Panc1 (cell line): ENCODE data around the gene FLRT3.

Experiments
- POLR2AphosphoS5 ChIP-seq: IDR thresholded peaks from 2 replicates; pipeline ENCODE4 v1.6.1; 2012; ENCODE audit warnings: mild to moderate bottlenecking, low read depth, low read length, moderate library complexity
- SIN3A ChIP-seq: IDR thresholded peaks from 2 replicates; pipeline ENCODE4 v1.6.1; 2012; ENCODE audit warnings: low read depth, mild to moderate bottlenecking, low read length, moderate library complexity, borderline replicate concordance; ENCODE audit not compliant: insufficient read depth
- TF ChIP-seq, protein P1 (sequence below): fragments of 450-650 bp; IDR thresholded peaks from 2 replicates; pipeline ENCODE4 v1.5.1; 2017; ENCODE audit warnings: mild to moderate bottlenecking
- TF ChIP-seq, protein P2 (sequence below), 2 experiments: IDR thresholded peaks; 2 replicates each; pipeline ENCODE4 v1.6.1; 2011 to 2012; ENCODE audit warnings: low read depth in 2 of 2, control low read depth in 1 of 2, low read length in 1 of 2, mild to moderate bottlenecking in 1 of 2, moderate library complexity in 1 of 2; ENCODE audit not compliant: insufficient read depth in 1 of 2

DNA sequence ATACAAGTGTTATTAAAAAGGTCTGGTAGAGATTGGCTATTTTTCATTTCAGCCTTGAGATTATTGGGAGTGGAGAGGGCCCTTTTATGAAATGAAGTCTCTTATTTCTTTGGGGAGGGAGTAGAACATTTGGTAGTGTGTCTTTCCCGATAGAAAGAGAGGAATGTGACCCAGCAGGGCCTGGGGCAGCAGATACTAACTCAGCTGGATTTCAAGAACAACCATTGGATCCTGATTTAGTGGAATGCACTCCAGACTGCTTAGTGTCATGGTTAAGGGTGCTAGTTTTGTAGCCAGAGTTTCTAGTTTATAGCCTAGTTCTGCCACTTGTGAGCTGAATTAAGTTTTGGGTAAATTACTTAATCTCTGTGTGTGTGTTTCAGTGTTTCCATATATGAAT lies 18.4 kb upstream of the FLRT3 start:
- TF ChIP-seq POLR2AphosphoS5 (no peak), SIN3A (no peak)
- TF ChIP-seq, protein P1, sequence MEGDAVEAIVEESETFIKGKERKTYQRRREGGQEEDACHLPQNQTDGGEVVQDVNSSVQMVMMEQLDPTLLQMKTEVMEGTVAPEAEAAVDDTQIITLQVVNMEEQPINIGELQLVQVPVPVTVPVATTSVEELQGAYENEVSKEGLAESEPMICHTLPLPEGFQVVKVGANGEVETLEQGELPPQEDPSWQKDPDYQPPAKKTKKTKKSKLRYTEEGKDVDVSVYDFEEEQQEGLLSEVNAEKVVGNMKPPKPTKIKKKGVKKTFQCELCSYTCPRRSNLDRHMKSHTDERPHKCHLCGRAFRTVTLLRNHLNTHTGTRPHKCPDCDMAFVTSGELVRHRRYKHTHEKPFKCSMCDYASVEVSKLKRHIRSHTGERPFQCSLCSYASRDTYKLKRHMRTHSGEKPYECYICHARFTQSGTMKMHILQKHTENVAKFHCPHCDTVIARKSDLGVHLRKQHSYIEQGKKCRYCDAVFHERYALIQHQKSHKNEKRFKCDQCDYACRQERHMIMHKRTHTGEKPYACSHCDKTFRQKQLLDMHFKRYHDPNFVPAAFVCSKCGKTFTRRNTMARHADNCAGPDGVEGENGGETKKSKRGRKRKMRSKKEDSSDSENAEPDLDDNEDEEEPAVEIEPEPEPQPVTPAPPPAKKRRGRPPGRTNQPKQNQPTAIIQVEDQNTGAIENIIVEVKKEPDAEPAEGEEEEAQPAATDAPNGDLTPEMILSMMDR, result no peak
- TF ChIP-seq, protein P2, sequence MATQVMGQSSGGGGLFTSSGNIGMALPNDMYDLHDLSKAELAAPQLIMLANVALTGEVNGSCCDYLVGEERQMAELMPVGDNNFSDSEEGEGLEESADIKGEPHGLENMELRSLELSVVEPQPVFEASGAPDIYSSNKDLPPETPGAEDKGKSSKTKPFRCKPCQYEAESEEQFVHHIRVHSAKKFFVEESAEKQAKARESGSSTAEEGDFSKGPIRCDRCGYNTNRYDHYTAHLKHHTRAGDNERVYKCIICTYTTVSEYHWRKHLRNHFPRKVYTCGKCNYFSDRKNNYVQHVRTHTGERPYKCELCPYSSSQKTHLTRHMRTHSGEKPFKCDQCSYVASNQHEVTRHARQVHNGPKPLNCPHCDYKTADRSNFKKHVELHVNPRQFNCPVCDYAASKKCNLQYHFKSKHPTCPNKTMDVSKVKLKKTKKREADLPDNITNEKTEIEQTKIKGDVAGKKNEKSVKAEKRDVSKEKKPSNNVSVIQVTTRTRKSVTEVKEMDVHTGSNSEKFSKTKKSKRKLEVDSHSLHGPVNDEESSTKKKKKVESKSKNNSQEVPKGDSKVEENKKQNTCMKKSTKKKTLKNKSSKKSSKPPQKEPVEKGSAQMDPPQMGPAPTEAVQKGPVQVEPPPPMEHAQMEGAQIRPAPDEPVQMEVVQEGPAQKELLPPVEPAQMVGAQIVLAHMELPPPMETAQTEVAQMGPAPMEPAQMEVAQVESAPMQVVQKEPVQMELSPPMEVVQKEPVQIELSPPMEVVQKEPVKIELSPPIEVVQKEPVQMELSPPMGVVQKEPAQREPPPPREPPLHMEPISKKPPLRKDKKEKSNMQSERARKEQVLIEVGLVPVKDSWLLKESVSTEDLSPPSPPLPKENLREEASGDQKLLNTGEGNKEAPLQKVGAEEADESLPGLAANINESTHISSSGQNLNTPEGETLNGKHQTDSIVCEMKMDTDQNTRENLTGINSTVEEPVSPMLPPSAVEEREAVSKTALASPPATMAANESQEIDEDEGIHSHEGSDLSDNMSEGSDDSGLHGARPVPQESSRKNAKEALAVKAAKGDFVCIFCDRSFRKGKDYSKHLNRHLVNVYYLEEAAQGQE (IDR thresholded peaks at IDR 0.05; ENCODE audit: insufficient read depth in 1 of 2, low read depth in 2 of 2, low read length in 1 of 2), result no peak
